Activated B cell treated with CpG ODN at 0.5 μM for 24 hours (primary cell): ENCODE results near the gene FGFBP2. TPM values are rescaled to one million over a fixed set of nuclear protein-coding genes. Genes with fewer than 3 reads are reported as not detected.
"Not testable (repeated sequence)": the region's sequence is repeated elsewhere in the genome, so short reads cannot be mapped to it uniquely, and the experiment has no call there.

ENCODE experiments used
- ATAC-seq: fragments of 200-7000 bp; cut with Tn5 transposase; one replicate; pipeline ENCODE4 v1.10.0; 2021; ENCODE audit warnings: low read depth, mild to moderate bottlenecking, moderate library complexity
- CTCF ChIA-PET: fragments of 350-600 bp; sonication (Branson Sonifier 250); formaldehyde crosslinking; loops from one replicate; lab custom pipeline; 2021; ENCODE audit warnings: antibody characterized with exemption; lab: Charles Lee
- POLR2A ChIA-PET: fragments of 350-600 bp; sonication (Branson Sonifier 250); formaldehyde crosslinking; loops from one replicate; lab custom pipeline; 2021; ENCODE audit warnings: antibody characterized with exemption; lab: Charles Lee
- DNase-seq: peaks from one replicate; pipeline ENCODE4 v3.0.0; 2022
- H3K27ac Mint-ChIP-seq: one replicate; pipeline ENCODE4 v1.8.0; 2020; ENCODE audit warnings: mixed read lengths
- H3K27me3 Mint-ChIP-seq: one replicate; pipeline ENCODE4 v1.8.0; 2021; ENCODE audit warnings: mixed read lengths
- H3K36me3 Mint-ChIP-seq: one replicate; pipeline ENCODE4 v1.8.0; 2021; ENCODE audit warnings: low read depth, mixed read lengths
- H3K4me1 Mint-ChIP-seq: one replicate; pipeline ENCODE4 v1.8.0; 2021; ENCODE audit warnings: mixed read lengths
- H3K4me3 Mint-ChIP-seq: one replicate; pipeline ENCODE4 v1.8.0; 2020; ENCODE audit warnings: mild to moderate bottlenecking, mixed read lengths
- H3K9me3 Mint-ChIP-seq: one replicate; pipeline ENCODE4 v1.8.0; 2020; ENCODE audit warnings: mixed read lengths
- CTCF ChIP-seq: fragments of 200-600 bp; IDR thresholded peaks from one replicate; pipeline ENCODE4 v1.8.0; 2022; ENCODE audit warnings: antibody characterized with exemption, mild to moderate bottlenecking
- intact Hi-C: fragments of 100-400 bp; cut with micrococcal nuclease; formaldehyde crosslinking; loops from one replicate; pipeline ENCODE4 v1.15.1; 2024
- total RNA-seq: library from RNA; stranded (reverse); gene quantifications from 2 replicates; pipeline ENCODE4 v1.2.3, GENCODE V29; 2022

Gene FGFBP2
- total RNA-seq, 1 donor from 2014 or later = 0.20 TPM

DNA sequence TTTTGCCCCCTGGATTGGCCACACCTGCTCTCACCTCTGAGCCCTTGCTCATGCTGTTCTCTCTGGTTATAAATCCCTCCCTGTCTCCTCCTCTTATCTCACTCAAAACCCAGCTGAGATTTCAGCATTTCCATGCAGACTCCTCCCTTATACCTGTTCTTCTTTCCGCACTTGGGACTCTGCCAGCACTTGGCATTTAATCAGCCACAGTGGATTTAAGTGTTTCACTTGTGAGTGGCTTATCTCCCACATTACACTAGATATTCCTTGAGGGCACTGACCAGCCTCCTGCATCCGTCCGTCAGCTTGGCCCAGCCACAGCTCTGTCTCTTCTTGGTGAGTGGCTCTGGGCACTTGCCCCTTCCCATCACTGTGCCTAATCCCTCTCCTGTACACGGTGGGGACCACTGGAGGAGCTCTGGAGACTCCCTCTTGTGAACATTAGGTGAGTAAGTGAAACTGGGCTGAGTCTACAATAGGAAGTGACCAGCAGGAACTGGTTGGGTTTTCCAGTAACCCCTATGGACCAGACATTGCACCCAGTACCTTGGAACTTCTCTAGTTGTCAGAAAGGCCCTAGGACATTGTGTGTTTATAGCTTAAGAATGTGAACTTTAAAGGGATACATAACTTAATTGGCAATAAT is 44.4 kb downstream of the FGFBP2 start:
- ChIA-PET CTCF (no interaction called here), POLR2A (no interaction called here)
- intact Hi-C loops = no loop called here

GRCh38 chr4:15917297-15917696 is 45.7 kb downstream of the FGFBP2 start:
- peaks cover 5% of the 10 kb centered on the region for H3K9me3 Mint-ChIP-seq
- CTCF ChIA-PET = no interaction called here
- ATAC-seq (no peak), DNase-seq (no peak)
- no peak overlapping the region for H3K27ac Mint-ChIP-seq
- H3K4me1 Mint-ChIP-seq = no peaks in the 10 kb centered on the region
- no peaks in the 10 kb centered on the region for H3K36me3 Mint-ChIP-seq
- no peak overlapping the region for H3K4me3 Mint-ChIP-seq
- intact Hi-C loops = no loop called here
- POLR2A ChIA-PET = no interaction called here
- H3K27me3 Mint-ChIP-seq = peaks cover 5% of the 10 kb centered on the region
- TF ChIP-seq CTCF = no peak

More for the DNA sequence above, 44.4 kb downstream of the FGFBP2 start:
- H3K9me3 Mint-ChIP-seq = peaks cover 5% of the 10 kb centered on the region
- H3K4me1 Mint-ChIP-seq = no peaks in the 10 kb centered on the region
- H3K27me3 Mint-ChIP-seq = peaks cover 4% of the 10 kb centered on the region
- ATAC-seq (no peak), DNase-seq (no peak)
- no peaks in the 10 kb centered on the region for H3K36me3 Mint-ChIP-seq
- H3K4me3 Mint-ChIP-seq = no peak overlapping the region
- TF ChIP-seq CTCF = no peak
- no peak overlapping the region for H3K27ac Mint-ChIP-seq

- CTCF ChIA-PET, POLR2A ChIA-PET, H3K36me3 Mint-ChIP-seq, ATAC-seq, H3K4me1 Mint-ChIP-seq, H3K4me3 Mint-ChIP-seq, H3K9me3 Mint-ChIP-seq, H3K27me3 Mint-ChIP-seq, intact Hi-C loops, DNase-seq, H3K27ac Mint-ChIP-seq: not testable (repeated sequence)
These were observed 46.6 kb downstream of the FGFBP2 start for GRCh38 chr4:15916358-15916757.

- ChIA-PET CTCF (no interaction called here), POLR2A (no interaction called here)
- Mint-ChIP-seq H3K27ac (no peak overlapping the region), H3K4me1 (no peaks in the 10 kb centered on the region), H3K4me3 (no peak overlapping the region), H3K27me3 (peaks cover 8% of the 10 kb centered on the region), H3K36me3 (no peaks in the 10 kb centered on the region), H3K9me3 (peaks cover 5% of the 10 kb centered on the region)
- TF ChIP-seq CTCF = no peak
- ATAC-seq (no peak), DNase-seq (no peak)
- intact Hi-C loops = no loop called here
These were observed 48.2 kb downstream of the FGFBP2 start for GRCh38 chr4:15914736-15915135.

DNA sequence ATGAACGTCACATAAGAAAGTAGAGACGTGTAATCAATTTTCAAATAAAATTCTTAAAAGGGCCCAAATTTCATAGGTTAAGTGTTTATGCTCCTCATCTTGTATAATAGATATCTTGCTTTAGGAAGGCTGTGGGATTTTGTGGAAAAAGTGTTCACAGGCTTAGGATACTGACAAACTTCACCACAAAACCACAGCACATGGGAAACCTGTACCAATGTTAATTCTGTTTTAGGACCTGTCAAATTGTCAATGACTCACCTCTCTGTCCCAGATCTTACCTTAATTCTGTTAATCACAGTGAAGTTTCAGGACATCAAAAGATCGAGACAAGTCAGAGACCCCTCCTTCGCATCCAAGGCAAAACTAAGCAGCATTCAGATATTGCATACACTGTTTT is 48.7 kb downstream of the FGFBP2 start:
- intact Hi-C loops = no loop called here
- H3K36me3 Mint-ChIP-seq = no peaks in the 10 kb centered on the region
- H3K4me1 Mint-ChIP-seq = no peaks in the 10 kb centered on the region
- H3K27me3 Mint-ChIP-seq = peaks cover 8% of the 10 kb centered on the region
- DNase-seq = no peak
- CTCF ChIA-PET = no interaction called here
- peaks cover 5% of the 10 kb centered on the region for H3K9me3 Mint-ChIP-seq
- no peak for ATAC-seq
- no peak overlapping the region for H3K4me3 Mint-ChIP-seq
- no peak for TF ChIP-seq CTCF
- POLR2A ChIA-PET = no interaction called here
- H3K27ac Mint-ChIP-seq = no peak overlapping the region

- H3K4me3 Mint-ChIP-seq = no peak overlapping the region
- H3K36me3 Mint-ChIP-seq = no peaks in the 10 kb centered on the region
- ChIA-PET POLR2A (no interaction called here), CTCF (no interaction called here)
- no peaks in the 10 kb centered on the region for H3K4me1 Mint-ChIP-seq
- H3K27me3 Mint-ChIP-seq = peaks cover 7% of the 10 kb centered on the region
- no peak for TF ChIP-seq CTCF
- DNase-seq (no peak), ATAC-seq (no peak)
- H3K27ac Mint-ChIP-seq = no peak overlapping the region
- intact Hi-C loops = no loop called here
- H3K9me3 Mint-ChIP-seq = peaks cover 5% of the 10 kb centered on the region
These were observed 49.4 kb downstream of the FGFBP2 start for GRCh38 chr4:15913631-15913970.
